ENCODE data around the gene ST3GAL5. TPM values are rescaled to one million over a fixed set of nuclear protein-coding genes. Genes with fewer than 3 reads are reported as not detected.

The ST3GAL5 gene
- total and polyA plus RNA-seq, 2 experiments from 2014 or later: 3.2 to 7.9 TPM

DNA sequence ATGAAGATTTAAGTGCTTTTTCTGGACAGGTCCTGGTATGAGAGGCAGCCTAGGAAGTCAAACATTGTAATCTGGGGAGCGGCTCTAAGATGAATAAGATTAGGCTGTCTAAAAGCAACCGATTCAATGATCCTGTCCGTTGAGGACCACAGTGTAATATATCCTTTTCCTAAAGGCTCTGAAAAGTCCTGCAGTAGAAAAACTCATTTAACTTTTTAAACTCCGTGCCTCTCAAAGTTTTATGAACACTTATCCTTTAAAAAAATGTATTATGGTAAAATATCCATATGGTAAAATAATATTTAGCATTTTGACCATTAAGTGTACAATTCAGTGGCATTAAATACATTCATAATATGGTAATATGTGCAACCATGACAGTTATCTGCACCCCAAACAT is 95.2 kb downstream of the ST3GAL5 start:
- Mint-ChIP-seq H3K27ac (no peak overlapping the region), H3K4me1 (0 out of 3 replicates have a peak, but pooled peaks cover 3% of the 10 kb centered on the region), H3K4me3 (no peak overlapping the region), H3K9me3 (no peaks in the 10 kb centered on the region), H3K27me3 (ENCODE audit: insufficient read depth, low read depth, poor library complexity) (peaks cover 10% of the 10 kb centered on the region), H3K36me3 (ENCODE audit: low read depth) (no peaks in the 10 kb centered on the region)
- no peak overlapping the region for H3K4me3 ChIP-seq
- H2AFZ ChIP-seq: no peak overlapping the region
- no peaks in the 10 kb centered on the region for H3K4me1 ChIP-seq (ENCODE audit: insufficient read depth)
- TF ChIP-seq POLR2AphosphoS5 (IDR thresholded peaks at IDR 0.05; ENCODE audit: low read depth) (no peak), ZNF462 (CRISPR knock-in tag; IDR thresholded peaks at IDR 0.05) (no peak), JUNB (IDR thresholded peaks at IDR 0.05; ENCODE audit: unreplicated experiment) (no peak), CREB1 (CRISPR knock-in tag; IDR thresholded peaks at IDR 0.05; ENCODE audit: low read depth) (no peak), EZH2 (IDR thresholded peaks at IDR 0.05; ENCODE audit: low read depth, unreplicated experiment) (no peak), ETS1 (IDR thresholded peaks at IDR 0.05) (no peak), ZNF114 (CRISPR knock-in tag; IDR thresholded peaks at IDR 0.05) (no peak), STAT1 (IDR thresholded peaks at IDR 0.05; ENCODE audit: unreplicated experiment) (no peak), ZNF331 (CRISPR knock-in tag; IDR thresholded peaks at IDR 0.05; ENCODE audit: low read depth) (no peak), EZH2phosphoT487 (IDR thresholded peaks at IDR 0.05; ENCODE audit: unreplicated experiment) (no peak), NANOG (IDR thresholded peaks at IDR 0.05; ENCODE audit: borderline replicate concordance) (no peak), CTCF (conservative IDR thresholded peaks at IDR 0.05; ENCODE audit: low read depth in 2 of 2) (no peak), REST (IDR thresholded peaks at IDR 0.05; ENCODE audit: unreplicated experiment) (no peak)
- no peaks in the 10 kb centered on the region for H3K9me2 ChIP-seq (ENCODE audit: insufficient read depth)
- no peak overlapping the region for H3K27ac ChIP-seq (ENCODE audit: low read depth)
- H4K20me1 ChIP-seq (replicated peaks; ENCODE audit: insufficient read depth): no peaks in the 10 kb centered on the region
- H3K27me3 ChIP-seq (ENCODE audit: insufficient read depth): no peaks in the 10 kb centered on the region
- no peaks in the 10 kb centered on the region for H3F3A ChIP-seq (replicated peaks; ENCODE audit: low read depth)
- H3K36me3 ChIP-seq (ENCODE audit: insufficient read depth): no peaks in the 10 kb centered on the region
- DNase-seq (ENCODE audit: low spot score): no peak
- H3K79me2 ChIP-seq (replicated peaks; ENCODE audit: insufficient read depth): no peaks in the 10 kb centered on the region
- H3K4me2 ChIP-seq: no peak overlapping the region
- no peak for ATAC-seq

Measured in GM23338 (cell line).